Measurements from ENCODE around the gene ARHGAP1.

DNA sequence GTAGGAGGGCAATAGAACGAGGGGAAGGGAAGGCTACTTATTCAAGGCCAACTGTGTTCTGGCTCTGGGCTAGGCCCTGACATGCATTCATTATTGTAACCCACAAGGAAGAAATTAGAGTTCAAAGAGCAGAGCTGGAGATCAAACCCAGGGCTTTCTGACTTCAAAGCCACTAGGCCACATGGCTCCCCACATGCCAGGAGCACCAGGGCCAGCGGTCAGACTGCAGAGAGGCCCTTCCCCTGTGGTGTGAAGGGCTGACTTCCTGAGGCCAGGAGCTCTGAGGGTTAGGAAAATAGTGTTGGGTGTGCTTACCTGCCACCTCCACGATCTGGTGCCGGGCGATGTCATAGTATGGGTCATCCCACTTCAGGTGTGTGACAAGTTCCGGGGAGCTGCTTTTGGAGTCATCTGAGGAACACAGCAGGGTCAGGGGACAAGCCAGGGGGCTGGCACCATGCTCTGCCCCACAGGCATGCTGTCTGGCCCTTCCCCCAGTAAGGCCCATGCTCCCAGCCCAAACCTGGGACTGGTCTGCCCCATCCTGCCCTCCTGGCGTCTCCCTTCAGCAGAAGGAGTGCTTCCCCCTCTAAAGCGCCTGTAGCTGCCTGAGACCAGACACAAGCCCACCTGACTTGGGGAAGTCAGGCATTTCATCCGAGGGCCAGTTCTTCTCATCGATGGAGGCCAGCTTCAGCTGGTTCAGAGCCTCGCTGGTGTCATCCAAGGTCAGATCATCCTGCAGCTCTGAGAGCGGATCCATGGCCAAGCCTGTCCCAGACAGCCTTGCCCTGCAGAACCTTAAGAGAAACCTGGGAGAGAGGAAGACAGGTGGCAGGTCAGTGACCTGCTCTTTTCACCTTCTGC, 4.8 kb downstream of the ARHGAP1 start:
- TF ChIP-seq MAFK (IDR thresholded peaks at IDR 0.05; ENCODE audit: low read length) (no peak), ARHGAP35 (IDR thresholded peaks at IDR 0.05; ENCODE audit: partially characterized antibody) (no peak)
- TF ChIP-seq, protein P1, sequence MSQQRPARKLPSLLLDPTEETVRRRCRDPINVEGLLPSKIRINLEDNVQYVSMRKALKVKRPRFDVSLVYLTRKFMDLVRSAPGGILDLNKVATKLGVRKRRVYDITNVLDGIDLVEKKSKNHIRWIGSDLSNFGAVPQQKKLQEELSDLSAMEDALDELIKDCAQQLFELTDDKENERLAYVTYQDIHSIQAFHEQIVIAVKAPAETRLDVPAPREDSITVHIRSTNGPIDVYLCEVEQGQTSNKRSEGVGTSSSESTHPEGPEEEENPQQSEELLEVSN (IDR thresholded peaks at IDR 0.05; ENCODE audit: borderline replicate concordance in 1 of 2, extremely low read depth in 1 of 2, insufficient read depth in 1 of 2, insufficient read length in 1 of 2, low read depth in 1 of 2, low read length in 1 of 2, poor library complexity in 1 of 2, severe bottlenecking in 1 of 2), result no peak
- TF ChIP-seq, protein P2, sequence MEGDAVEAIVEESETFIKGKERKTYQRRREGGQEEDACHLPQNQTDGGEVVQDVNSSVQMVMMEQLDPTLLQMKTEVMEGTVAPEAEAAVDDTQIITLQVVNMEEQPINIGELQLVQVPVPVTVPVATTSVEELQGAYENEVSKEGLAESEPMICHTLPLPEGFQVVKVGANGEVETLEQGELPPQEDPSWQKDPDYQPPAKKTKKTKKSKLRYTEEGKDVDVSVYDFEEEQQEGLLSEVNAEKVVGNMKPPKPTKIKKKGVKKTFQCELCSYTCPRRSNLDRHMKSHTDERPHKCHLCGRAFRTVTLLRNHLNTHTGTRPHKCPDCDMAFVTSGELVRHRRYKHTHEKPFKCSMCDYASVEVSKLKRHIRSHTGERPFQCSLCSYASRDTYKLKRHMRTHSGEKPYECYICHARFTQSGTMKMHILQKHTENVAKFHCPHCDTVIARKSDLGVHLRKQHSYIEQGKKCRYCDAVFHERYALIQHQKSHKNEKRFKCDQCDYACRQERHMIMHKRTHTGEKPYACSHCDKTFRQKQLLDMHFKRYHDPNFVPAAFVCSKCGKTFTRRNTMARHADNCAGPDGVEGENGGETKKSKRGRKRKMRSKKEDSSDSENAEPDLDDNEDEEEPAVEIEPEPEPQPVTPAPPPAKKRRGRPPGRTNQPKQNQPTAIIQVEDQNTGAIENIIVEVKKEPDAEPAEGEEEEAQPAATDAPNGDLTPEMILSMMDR (IDR thresholded peaks at IDR 0.05 in 2 of 3, conservative IDR thresholded peaks at IDR 0.05 in 1 of 3; ENCODE audit: insufficient read depth in 2 of 3, low read depth in 1 of 3, low read length in 3 of 3), result no peak
